GM18511 (cell line): ENCODE data around the gene BRCA2.

Experiments
- ATAC-seq: cut with Tn5 transposase; IDR thresholded peaks from one replicate; pipeline ENCODE4 v1.9.1; 2021; ENCODE audit warnings: mild to moderate bottlenecking, moderate library complexity; ENCODE audit not compliant: unreplicated experiment

The BRCA2 gene

DNA sequence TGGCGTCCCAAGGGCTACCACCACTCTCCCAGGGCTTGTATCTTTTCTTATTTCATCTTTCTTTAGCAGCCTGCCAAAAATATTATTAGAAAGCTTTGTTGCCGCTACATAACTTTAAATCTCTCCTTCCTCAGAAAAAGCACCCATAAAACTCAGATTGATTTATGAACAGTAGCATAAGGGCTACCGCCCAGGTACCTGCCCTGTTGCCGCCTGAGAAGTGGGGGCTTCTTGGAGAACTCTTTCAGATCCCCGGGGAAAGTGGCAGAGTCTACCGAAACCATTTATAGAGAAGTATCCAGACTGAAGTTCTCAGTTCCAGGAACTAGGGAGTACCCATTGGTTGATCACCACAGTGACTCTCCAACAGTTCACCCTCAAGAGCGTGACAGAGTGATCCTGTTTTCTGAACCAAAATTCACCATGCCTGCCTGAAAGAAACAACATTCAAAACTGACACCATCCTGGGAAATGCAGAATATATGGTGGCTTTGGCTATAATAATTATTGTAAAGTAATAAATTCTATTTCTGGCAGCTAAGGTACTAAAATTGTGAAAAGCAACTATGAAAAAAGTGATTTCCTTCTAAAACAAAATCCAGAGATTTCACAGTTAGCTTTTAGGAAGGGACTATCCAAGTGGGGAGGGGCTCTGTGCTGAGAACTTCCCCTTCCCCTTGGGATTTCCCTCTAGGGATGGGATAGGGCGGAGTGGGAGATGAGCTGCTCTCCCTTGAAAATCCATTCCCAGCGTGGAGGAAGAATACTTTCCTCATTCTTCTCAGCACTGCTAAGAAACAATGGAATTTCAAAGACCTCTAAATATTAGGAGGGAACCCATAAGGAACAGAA lies 113.5 kb downstream of the BRCA2 start:
- ATAC-seq = no peak

- ATAC-seq = no peak
Measured at GRCh38 chr13:32429433-32429909, 114.2 kb downstream of the BRCA2 start.

DNA sequence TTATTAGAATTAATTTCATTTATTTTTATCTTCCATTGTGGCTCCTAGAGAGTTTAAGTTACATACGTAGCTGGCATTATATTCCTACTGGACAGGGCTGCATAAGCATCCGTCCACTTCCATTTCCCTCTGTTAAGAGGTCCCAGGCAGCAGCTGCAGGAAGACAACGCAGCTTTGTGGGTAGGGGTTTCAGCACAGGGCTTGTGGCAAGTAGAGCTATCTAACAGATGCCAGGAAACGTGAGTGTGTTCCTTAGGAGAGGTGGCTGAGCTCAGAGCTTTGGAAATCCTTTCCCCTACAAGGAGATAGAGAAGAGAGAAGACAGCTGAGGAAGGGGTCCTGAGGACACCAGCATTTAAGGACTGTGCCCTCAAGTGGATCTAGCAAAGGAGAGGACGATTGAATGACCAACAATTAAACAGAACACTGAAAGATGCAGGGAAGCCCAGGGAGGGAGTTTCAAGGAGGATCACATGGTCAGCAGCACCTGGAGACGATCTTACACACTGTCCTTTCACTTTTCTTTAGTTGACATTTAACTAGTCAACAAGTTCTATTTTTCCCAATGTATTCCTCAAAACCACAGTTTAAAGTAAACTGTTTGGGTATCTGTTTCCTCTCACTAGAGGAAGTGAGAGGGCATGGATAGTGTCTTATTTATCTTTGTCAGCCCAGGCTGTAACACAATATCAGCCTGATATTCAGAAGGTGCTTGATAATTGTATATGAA lies 114.9 kb downstream of the BRCA2 start:
- ATAC-seq = no peak

DNA sequence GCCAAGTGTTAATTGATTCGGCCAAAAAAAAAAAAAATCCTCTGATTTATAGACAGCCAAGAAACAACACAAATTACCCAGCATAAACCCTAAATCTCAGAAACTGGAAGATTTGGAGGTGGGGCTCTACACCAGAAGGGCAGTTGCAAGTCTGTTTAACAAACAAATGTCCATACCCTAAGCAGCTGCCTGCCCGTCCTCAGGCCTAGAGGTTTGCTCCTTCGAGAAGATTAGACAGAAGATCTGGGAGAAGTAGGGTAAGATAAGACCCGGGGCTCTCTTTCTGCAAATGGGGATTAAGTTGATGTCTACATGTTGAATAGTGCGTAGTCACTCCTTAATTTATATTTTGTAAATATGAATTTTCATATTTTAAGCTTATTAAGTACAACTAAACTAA lies 116.1 kb downstream of the BRCA2 start:
- ATAC-seq = no peak

GRCh38 chr13:32432856-32433255 lies 117.5 kb downstream of the BRCA2 start:
- no peak for ATAC-seq

DNA sequence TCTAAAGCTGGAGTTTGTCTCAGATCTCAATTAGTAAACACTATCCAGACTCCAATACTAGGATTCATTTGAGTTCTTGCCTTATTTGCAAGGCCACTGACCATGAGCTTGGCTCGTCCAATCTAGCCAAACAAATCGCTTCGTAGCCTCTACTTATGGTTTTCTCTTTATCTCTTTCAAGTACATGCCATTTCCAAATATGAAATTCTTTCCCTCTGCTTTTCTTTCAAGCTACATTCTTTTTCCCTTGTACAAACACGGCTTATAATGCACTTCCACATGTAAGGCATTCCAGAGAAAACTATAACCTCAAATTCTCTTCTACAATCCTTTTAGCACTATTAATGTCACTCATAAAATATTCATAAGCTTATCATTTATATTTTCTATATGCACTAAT lies 123.6 kb downstream of the BRCA2 start:
- ATAC-seq = no peak

- peak; percentile 72 for ATAC-seq
Measured at GRCh38 chr13:32443111-32443510, 127.8 kb downstream of the BRCA2 start.

DNA sequence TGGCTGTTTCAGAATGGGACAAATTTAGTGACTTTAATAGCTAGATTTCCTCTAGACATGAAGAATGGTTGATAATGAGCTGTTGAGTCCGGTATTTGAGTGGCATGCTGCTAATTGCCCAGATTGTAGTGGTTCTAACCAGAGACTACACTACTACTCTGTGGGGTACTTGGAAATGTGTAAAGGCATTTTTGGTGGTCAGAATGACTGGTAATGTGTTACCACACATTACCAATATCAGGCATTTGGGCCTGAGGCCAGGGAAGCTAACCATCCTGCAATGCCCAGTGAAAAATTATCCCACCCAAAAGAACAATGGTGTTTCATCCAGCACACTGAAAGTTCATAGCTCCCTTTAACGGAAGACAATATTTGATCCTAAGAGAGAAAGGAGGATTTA lies 130.2 kb downstream of the BRCA2 start:
- ATAC-seq = no peak

DNA sequence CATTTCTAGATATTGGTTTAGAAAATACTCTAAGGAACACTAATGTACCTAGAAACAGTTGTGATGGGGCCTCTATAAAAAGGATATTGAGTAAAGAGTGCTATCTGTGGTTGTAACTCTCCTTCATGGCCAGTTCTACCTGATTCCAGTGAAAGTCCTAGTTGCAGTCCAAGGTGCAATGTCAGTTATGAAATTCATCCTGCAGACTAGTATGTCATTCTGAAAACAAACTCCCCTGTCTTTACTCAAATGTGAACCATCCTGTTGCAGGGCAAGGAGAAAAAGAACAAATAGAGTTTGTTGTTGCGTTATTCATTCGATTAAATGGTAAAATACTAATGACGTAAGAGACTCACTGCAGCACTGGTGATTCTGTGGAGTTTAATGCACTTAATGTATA lies 130.9 kb downstream of the BRCA2 start:
- ATAC-seq = no peak

DNA sequence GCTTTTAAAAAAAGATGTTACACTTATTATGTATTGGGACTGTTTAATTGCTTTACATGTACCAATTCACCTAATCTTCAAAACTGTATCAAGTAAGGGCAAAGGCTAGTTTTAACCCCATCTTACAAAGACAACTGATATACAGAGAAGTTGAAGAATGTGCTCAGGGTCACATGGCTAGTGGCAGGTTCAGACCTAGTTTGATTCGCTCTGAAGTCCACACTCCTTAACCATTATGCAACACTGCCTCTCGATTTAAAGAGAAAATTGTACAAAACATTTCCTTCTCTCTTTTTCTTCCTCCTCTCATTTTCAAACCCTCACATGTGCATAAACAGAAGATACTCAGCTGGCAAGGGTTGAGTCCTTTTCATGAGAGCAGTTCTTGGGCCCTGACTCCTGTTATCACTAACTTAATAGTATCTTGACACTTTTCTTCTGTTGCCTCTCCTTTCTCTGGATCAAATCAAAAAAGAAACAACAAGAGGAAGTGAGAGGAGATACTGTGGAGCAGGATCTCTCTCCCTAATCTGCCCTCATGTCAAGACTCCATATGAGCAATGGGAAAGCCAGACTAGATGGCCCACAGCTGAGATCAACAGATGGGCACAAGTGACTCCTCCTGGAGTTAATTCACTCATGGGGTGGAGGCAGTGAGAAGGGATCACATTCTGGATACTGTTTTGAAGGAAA lies 131.6 kb downstream of the BRCA2 start:
- ATAC-seq = no peak

DNA sequence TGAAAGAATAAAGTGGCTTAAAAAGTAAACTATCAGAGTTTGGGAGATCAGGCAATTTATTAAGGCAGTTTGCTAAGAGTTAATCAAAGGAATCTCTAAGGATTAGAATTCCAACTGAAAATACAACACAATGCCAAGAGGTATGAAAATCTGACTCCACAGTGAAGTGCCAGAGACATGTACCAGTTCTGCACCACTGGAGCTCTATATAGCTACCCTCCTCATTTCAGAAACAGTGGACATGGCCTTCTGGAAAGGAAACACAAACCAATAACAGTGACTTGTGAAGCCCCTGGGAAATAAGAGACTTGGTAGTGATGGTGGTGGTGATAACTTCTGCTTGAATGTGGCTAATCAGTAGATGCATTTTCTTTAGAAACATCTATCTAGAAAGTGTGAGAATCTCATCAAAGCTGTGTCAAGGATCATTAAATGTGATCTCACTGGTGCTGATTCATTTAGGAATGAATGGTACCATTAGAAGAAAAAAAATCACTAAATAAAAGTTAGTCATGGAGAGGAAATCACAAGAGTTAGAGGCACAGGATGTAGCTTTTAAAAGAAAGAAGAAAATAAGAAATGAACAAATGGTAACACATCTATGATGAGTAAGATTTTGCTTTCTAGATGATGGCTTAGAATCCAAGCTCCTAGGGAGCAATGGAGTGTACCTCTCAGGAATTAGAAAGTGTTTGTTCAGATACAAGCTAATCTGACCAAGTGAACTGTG lies 132.8 kb downstream of the BRCA2 start:
- no peak for ATAC-seq

- no peak for ATAC-seq
Measured at GRCh38 chr13:32448972-32449371, 133.7 kb downstream of the BRCA2 start.
